A673 (cell line): ENCODE results near the gene TAS1R1. TPM values are rescaled to one million over a fixed set of nuclear protein-coding genes. Genes with fewer than 3 reads are reported as not detected.

ENCODE experiments used
- BruUV-seq: library from RNA; stranded (reverse); fragments of 400-500 nt; replicated peaks from 2 replicates; lab custom pipeline; 2021; lab: Mats Ljungman, UMichigan
- CTCF ChIA-PET: fragments of 300-600 bp; sonication (Branson Sonifier 250); formaldehyde crosslinking; loops from one replicate; lab custom pipeline; 2022; ENCODE audit warnings: antibody characterized with exemption; lab: Charles Lee
- POLR2A ChIA-PET: fragments of 300-600 bp; sonication (Branson Sonifier 250); formaldehyde crosslinking; loops from one replicate; lab custom pipeline; 2022; ENCODE audit warnings: antibody characterized with exemption; ENCODE audit not compliant: low non-redundant PET; lab: Charles Lee
- DNase-seq: peaks from one replicate; pipeline ENCODE4 v3.0.0-alpha.2; 2015; ENCODE audit warnings: low spot score
- H3K27ac ChIP-seq: fragments of 200-600 bp; sonication (generic); 2 replicates; pipeline ENCODE4 v1.5.1; 2016; ENCODE audit warnings: mixed run types, low read depth, mild to moderate bottlenecking, mixed read lengths, antibody characterized with exemption, low read length; ENCODE audit not compliant: poor library complexity, severe bottlenecking
- H3K27me3 ChIP-seq: fragments of 200-600 bp; sonication (generic); replicated peaks from 2 replicates; pipeline ENCODE4 v1.6.1; 2017; ENCODE audit warnings: mixed run types, low read depth, mild to moderate bottlenecking, mixed read lengths, antibody characterized with exemption, low read length; ENCODE audit not compliant: insufficient read depth, poor library complexity
- H3K36me3 ChIP-seq: fragments of 200-600 bp; sonication (generic); 2 replicates; pipeline ENCODE4 v1.6.1; 2016; ENCODE audit warnings: mixed run types, mild to moderate bottlenecking, mixed read lengths, antibody characterized with exemption, low read length; ENCODE audit not compliant: insufficient read depth, poor library complexity, severe bottlenecking
- H3K4me1 ChIP-seq: fragments of 200-600 bp; sonication (generic); 2 replicates; pipeline ENCODE4 v1.6.1; 2017; ENCODE audit warnings: mixed run types, mild to moderate bottlenecking, mixed read lengths, antibody characterized with exemption, low read length; ENCODE audit not compliant: insufficient read depth, poor library complexity, severe bottlenecking
- H3K4me3 ChIP-seq: fragments of 200-600 bp; sonication (generic); 2 replicates; pipeline ENCODE4 v1.5.1; 2016; ENCODE audit warnings: low read depth, mixed run types, mild to moderate bottlenecking, mixed read lengths, low read length; ENCODE audit not compliant: poor library complexity, severe bottlenecking
- H3K9me3 ChIP-seq: fragments of 200-600 bp; sonication (generic); 2 replicates; pipeline ENCODE4 v1.6.1; 2016; ENCODE audit warnings: mixed run types, low read depth, mild to moderate bottlenecking, mixed read lengths, antibody characterized with exemption, low read length; ENCODE audit not compliant: poor library complexity, severe bottlenecking
- CTCF ChIP-seq: fragments of 300-800, 200-600 bp; sonication (generic); conservative IDR thresholded peaks from 2 replicates; pipeline ENCODE4 v1.5.1; 2017; ENCODE audit warnings: low read depth, mild to moderate bottlenecking, antibody characterized with exemption, low read length, moderate library complexity, mixed read lengths
- EZH2 ChIP-seq: fragments of 200-600 bp; sonication (generic); IDR thresholded peaks from 2 replicates; pipeline ENCODE4 v1.6.1; 2017; ENCODE audit warnings: borderline replicate concordance, low read depth, mild to moderate bottlenecking, mixed read lengths, antibody characterized with exemption, low read length; ENCODE audit not compliant: poor library complexity, severe bottlenecking
- intact Hi-C: fragments of 100-400 bp; cut with micrococcal nuclease; formaldehyde crosslinking; loops from one replicate; pipeline ENCODE4 v1.10.0; 2022; ENCODE audit not compliant: unreplicated experiment
- total RNA-seq: library from RNA; stranded (reverse); gene quantifications from 2 replicates; pipeline ENCODE4 v1.2.3, GENCODE V29; 2021

TAS1R1 gene
- total RNA-seq, 1 experiment from 2014 or later = not detected

GRCh38 chr1:6535214-6535613 lies 19.9 kb upstream of the TAS1R1 start:
- CTCF ChIA-PET = no interaction called here
- no TSS peak for BruUV-seq
- POLR2A ChIA-PET = no interaction called here
- Histone ChIP-seq H3K27me3 (no peaks in the 10 kb centered on the region), H3K27ac (no peak overlapping the region), H3K4me1 (no peaks in the 10 kb centered on the region), H3K4me3 (no peak overlapping the region), H3K36me3 (peaks cover 43% of the 10 kb centered on the region), H3K9me3 (no peaks in the 10 kb centered on the region)
- intact Hi-C loops = no loop called here
- TF ChIP-seq EZH2 (no peak), CTCF (no peak)
- DNase-seq = no peak

GRCh38 chr1:6536291-6536690 lies 18.8 kb upstream of the TAS1R1 start:
- no peaks in the 10 kb centered on the region for H3K9me3 ChIP-seq
- no peak for TF ChIP-seq EZH2
- TF ChIP-seq CTCF = no peak
- POLR2A ChIA-PET = no interaction called here
- H3K36me3 ChIP-seq = peaks cover 36% of the 10 kb centered on the region
- H3K27me3 ChIP-seq = no peaks in the 10 kb centered on the region
- no peak for DNase-seq
- no TSS peak for BruUV-seq
- CTCF ChIA-PET = no interaction called here
- no peak overlapping the region for H3K27ac ChIP-seq
- no peaks in the 10 kb centered on the region for H3K4me1 ChIP-seq
- H3K4me3 ChIP-seq = no peak overlapping the region
- intact Hi-C loops = no loop called here

GRCh38 chr1:6538956-6539355 lies 16.2 kb upstream of the TAS1R1 start:
- ChIA-PET POLR2A (no interaction called here), CTCF (no interaction called here)
- intact Hi-C loops = no loop called here
- H3K27me3 ChIP-seq = no peaks in the 10 kb centered on the region
- no peak overlapping the region for H3K27ac ChIP-seq
- BruUV-seq = no TSS peak
- no peak for DNase-seq
- H3K4me1 ChIP-seq = no peaks in the 10 kb centered on the region
- no peak overlapping the region for H3K4me3 ChIP-seq
- H3K9me3 ChIP-seq = no peaks in the 10 kb centered on the region
- peaks cover 18% of the 10 kb centered on the region for H3K36me3 ChIP-seq
- TF ChIP-seq EZH2 (no peak), CTCF (no peak)
